Measurements from ENCODE around the gene PTK7.

PTK7 gene

DNA sequence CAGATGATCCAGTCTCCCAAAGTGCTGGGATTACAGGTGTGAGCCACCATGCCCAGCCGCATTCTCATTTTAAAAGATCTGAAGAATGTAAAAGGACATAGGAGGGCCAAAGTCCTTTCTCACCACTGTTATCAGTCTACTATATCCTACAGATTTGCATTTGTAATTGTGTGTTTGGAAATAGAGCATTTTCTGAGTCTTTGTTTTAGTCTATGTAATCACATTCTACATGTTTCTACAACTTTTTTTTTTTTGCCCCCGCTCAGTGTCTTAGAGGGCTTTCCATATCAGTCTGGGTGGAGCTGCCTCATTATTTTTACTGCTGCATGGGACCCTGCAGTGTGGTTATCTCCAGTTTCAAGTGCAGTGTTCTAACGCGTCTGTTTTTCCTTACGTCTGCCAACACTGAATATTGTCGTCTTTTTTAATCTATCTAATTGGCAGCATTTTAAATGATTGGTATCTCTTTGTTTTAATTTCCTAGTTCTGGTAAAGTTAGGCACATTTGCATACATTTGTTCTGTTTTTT lies 113.7 kb downstream of the PTK7 start:
- Histone ChIP-seq H3K4me3 (ENCODE audit: low read length) (no peak overlapping the region), H3K36me3 (ENCODE audit: control insufficient read depth, insufficient read depth, low read length) (peaks cover 2% of the 10 kb centered on the region; the same call in 1 of the 2 replicates), H3K27me3 (ENCODE audit: control insufficient read depth, insufficient read depth, low read length) (no peaks in the 10 kb centered on the region), H3K4me1 (ENCODE audit: control insufficient read depth, insufficient read depth, low read length) (0 out of 2 replicates have a peak, but pooled peaks cover 2% of the 10 kb centered on the region), H3K9me3 (ENCODE audit: control insufficient read depth, insufficient read depth, low read length) (no peaks in the 10 kb centered on the region; the same call in 1 of the 2 replicates), H3K27ac (ENCODE audit: low read length) (no peak overlapping the region)
- no peak for DNase-seq (ENCODE audit: low read depth, low spot score)
- WGBS (ENCODE audit: insufficient coverage, insufficient read length) = no CpG with 5 or more reads among the region's 6 CpGs

DNA sequence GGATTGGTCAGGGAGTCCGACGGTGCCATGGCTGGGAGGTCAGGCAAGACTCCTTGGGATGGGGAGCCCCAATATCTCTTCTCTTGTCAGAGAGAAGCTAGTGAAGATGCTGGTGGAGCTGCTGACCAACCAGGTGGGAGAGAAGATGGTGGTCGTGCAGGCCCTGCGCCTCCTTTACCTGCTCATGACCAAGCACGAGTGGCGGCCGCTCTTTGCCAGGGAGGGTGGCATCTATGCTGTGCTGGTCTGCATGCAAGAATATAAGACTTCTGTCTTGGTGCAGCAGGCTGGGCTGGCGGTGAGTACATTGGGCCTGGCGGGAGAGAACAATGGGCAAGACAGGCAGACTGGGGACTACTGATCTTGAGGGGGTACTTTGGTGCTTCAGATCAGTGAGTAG lies 116.8 kb downstream of the PTK7 start:
- H3K27me3 ChIP-seq (ENCODE audit: control insufficient read depth, insufficient read depth, low read length) = no peaks in the 10 kb centered on the region
- H3K4me1 ChIP-seq (ENCODE audit: control insufficient read depth, insufficient read depth, low read length) = 0 out of 2 replicates have a peak, but pooled peaks cover 2% of the 10 kb centered on the region
- no CpG with 5 or more reads among the region's 9 CpGs for WGBS (ENCODE audit: insufficient coverage, insufficient read length)
- H3K4me3 ChIP-seq (ENCODE audit: low read length) = no peak overlapping the region
- H3K9me3 ChIP-seq (ENCODE audit: control insufficient read depth, insufficient read depth, low read length) = no peaks in the 10 kb centered on the region
- no peak for DNase-seq (ENCODE audit: low read depth, low spot score)
- peaks cover 2% of the 10 kb centered on the region; the same call in 1 of the 2 replicates for H3K36me3 ChIP-seq (ENCODE audit: control insufficient read depth, insufficient read depth, low read length)
- H3K27ac ChIP-seq (ENCODE audit: low read length) = no peak overlapping the region

DNA sequence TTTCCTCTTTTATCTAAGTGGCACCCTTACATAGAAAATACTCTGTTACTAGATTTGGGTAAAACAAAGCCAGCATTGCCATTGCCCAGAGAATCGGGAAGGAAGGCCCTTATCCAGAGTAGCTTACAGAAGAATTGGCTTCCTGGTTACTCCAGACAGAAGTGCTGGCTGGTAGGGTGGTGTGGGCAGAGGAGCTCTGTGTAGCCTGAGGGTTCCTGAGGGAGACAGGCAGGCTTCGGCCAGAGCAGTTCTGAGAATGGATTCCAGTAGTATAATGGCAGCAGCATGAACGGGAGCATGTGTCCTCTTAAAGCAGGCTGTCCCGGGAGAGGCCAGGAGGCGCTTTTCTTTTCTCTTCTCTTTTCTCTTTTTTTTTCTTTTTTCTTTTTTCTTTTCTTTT lies 117.8 kb downstream of the PTK7 start:
- H3K27me3 ChIP-seq (ENCODE audit: control insufficient read depth, insufficient read depth, low read length) = no peaks in the 10 kb centered on the region; the same call in 1 of the 2 replicates
- H3K9me3 ChIP-seq (ENCODE audit: control insufficient read depth, insufficient read depth, low read length) = no peaks in the 10 kb centered on the region
- no peak overlapping the region for H3K4me3 ChIP-seq (ENCODE audit: low read length)
- no peaks in the 10 kb centered on the region; the same call in 1 of the 2 replicates for H3K36me3 ChIP-seq (ENCODE audit: control insufficient read depth, insufficient read depth, low read length)
- DNase-seq (ENCODE audit: low read depth, low spot score) = no peak
- no peaks in the 10 kb centered on the region for H3K4me1 ChIP-seq (ENCODE audit: control insufficient read depth, insufficient read depth, low read length)
- H3K27ac ChIP-seq (ENCODE audit: low read length) = no peak overlapping the region
- no CpG with 5 or more reads among the region's 5 CpGs for WGBS (ENCODE audit: insufficient coverage, insufficient read length)

DNA sequence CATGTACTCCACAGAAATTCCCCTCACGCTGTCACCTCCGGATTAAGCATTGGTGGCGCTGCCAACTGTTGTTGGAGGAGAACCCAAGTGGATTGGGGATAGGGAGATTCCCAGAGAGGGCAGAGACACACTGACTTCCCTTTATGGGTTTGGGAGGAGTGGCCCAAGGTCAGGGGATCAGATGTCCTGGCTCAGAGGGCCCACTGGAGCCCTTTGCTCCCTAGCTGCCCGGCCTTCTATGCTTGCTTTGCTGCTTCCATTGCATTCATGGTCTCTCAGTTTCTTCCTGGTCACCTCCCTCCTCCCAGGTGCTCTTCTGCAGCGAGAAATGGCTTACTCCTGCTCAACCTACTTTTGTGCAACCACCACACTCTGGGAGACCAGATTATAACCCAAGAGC lies 120.2 kb downstream of the PTK7 start:
- Histone ChIP-seq H3K27me3 (ENCODE audit: control insufficient read depth, insufficient read depth, low read length) (no peaks in the 10 kb centered on the region; the same call in 1 of the 2 replicates), H3K4me1 (ENCODE audit: control insufficient read depth, insufficient read depth, low read length) (no peaks in the 10 kb centered on the region), H3K36me3 (ENCODE audit: control insufficient read depth, insufficient read depth, low read length) (no peaks in the 10 kb centered on the region; the same call in 1 of the 2 replicates), H3K9me3 (ENCODE audit: control insufficient read depth, insufficient read depth, low read length) (no peaks in the 10 kb centered on the region), H3K27ac (ENCODE audit: low read length) (no peak overlapping the region), H3K4me3 (ENCODE audit: low read length) (no peak overlapping the region)
- DNase-seq (ENCODE audit: low read depth, low spot score) = no peak
- WGBS (ENCODE audit: insufficient coverage, insufficient read length) = no CpG with 5 or more reads among the region's 5 CpGs

DNA sequence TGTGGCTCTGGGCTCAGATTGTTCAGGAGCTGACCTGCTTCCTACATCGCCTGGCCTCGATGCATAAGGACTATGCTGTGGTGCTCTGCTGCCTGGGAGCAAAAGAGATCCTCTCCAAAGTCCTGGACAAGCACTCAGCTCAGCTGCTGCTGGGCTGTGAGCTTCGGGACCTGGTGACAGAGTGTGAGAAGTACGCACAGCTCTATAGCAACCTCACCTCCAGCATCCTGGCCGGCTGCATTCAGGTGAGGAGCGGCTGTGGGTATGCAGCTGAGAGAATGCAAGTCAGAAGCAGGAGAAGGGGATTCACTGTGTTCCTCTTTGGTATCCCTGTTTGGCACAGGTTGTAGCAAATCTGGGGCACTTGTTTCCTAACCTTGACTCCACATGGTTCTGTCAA lies 123.8 kb downstream of the PTK7 start:
- no CpG with 5 or more reads among the region's 6 CpGs for WGBS (ENCODE audit: insufficient coverage, insufficient read length)
- no peak overlapping the region for H3K4me3 ChIP-seq (ENCODE audit: low read length)
- H3K4me1 ChIP-seq (ENCODE audit: control insufficient read depth, insufficient read depth, low read length) = no peaks in the 10 kb centered on the region
- no peaks in the 10 kb centered on the region; the same call in 1 of the 2 replicates for H3K36me3 ChIP-seq (ENCODE audit: control insufficient read depth, insufficient read depth, low read length)
- no peaks in the 10 kb centered on the region; the same call in 1 of the 2 replicates for H3K27me3 ChIP-seq (ENCODE audit: control insufficient read depth, insufficient read depth, low read length)
- DNase-seq (ENCODE audit: low read depth, low spot score) = no peak
- no peaks in the 10 kb centered on the region for H3K9me3 ChIP-seq (ENCODE audit: control insufficient read depth, insufficient read depth, low read length)
- no peak overlapping the region for H3K27ac ChIP-seq (ENCODE audit: low read length)

- Histone ChIP-seq H3K27ac (ENCODE audit: low read length) (no peak overlapping the region), H3K27me3 (ENCODE audit: control insufficient read depth, insufficient read depth, low read length) (no peaks in the 10 kb centered on the region; the same call in 1 of the 2 replicates), H3K4me3 (ENCODE audit: low read length) (no peak overlapping the region), H3K9me3 (ENCODE audit: control insufficient read depth, insufficient read depth, low read length) (no peaks in the 10 kb centered on the region), H3K36me3 (ENCODE audit: control insufficient read depth, insufficient read depth, low read length) (no peaks in the 10 kb centered on the region), H3K4me1 (ENCODE audit: control insufficient read depth, insufficient read depth, low read length) (no peaks in the 10 kb centered on the region)
- DNase-seq (ENCODE audit: low read depth, low spot score) = no peak
- WGBS (ENCODE audit: insufficient coverage, insufficient read length) = no CpG with 5 or more reads among the region's 6 CpGs
Observed at GRCh38 chr6:43200541-43200940, 124.4 kb downstream of the PTK7 start.

DNA sequence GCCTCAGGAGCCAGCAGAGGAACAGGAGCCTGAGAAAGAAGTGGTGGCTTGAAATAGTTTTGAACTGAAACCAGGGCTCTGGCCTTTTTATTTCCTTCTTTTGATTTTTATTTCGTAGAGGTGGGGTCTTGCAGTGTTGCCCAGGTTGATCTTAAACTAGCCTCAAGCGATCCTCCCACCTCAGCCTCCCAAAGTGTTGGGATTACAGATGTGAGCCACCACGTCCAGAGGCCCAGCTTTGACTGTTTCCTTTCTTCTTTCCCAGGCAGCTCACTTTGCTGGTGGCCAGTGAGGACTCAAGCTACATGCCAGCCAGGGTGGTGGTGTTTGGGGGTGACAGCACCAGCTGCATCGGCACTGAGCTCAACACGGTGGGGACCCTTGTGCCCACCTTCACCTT lies 126.3 kb downstream of the PTK7 start:
- Histone ChIP-seq H3K4me1 (ENCODE audit: control insufficient read depth, insufficient read depth, low read length) (no peaks in the 10 kb centered on the region), H3K27ac (ENCODE audit: low read length) (no peak overlapping the region), H3K9me3 (ENCODE audit: control insufficient read depth, insufficient read depth, low read length) (no peaks in the 10 kb centered on the region), H3K36me3 (ENCODE audit: control insufficient read depth, insufficient read depth, low read length) (no peaks in the 10 kb centered on the region), H3K4me3 (ENCODE audit: low read length) (no peak overlapping the region), H3K27me3 (ENCODE audit: control insufficient read depth, insufficient read depth, low read length) (no peaks in the 10 kb centered on the region; the same call in 1 of the 2 replicates)
- no CpG with 5 or more reads among the region's 5 CpGs for WGBS (ENCODE audit: insufficient coverage, insufficient read length)
- no peak for DNase-seq (ENCODE audit: low read depth, low spot score)

- no peaks in the 10 kb centered on the region for H3K9me3 ChIP-seq (ENCODE audit: control insufficient read depth, insufficient read depth, low read length)
- no CpG with 5 or more reads among the region's 17 CpGs for WGBS (ENCODE audit: insufficient coverage, insufficient read length)
Observed at GRCh38 chr6:43203029-43203717, 127.1 kb downstream of the PTK7 start.

DNA sequence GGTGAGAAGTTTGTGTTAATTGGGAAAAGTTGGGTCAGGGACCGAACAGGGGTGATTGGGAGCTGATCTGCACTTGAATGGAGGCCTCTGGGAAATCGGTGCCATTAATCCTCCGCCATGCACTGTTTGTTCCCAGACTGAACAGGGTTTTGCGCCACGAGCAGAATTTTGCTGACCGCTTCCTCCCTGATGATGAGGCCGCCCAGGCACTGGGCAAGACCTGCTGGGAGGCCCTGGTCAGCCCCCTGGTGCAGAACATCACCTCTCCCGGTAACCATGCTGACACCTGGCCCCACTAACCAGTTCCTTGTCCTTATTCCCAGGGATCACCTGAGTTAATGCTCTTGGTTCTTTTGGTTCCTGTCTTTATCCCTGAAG lies 127.6 kb downstream of the PTK7 start:
- H3K4me3 ChIP-seq (ENCODE audit: low read length) = no peak overlapping the region
- no peaks in the 10 kb centered on the region for H3K27me3 ChIP-seq (ENCODE audit: control insufficient read depth, insufficient read depth, low read length)
- no peaks in the 10 kb centered on the region for H3K4me1 ChIP-seq (ENCODE audit: control insufficient read depth, insufficient read depth, low read length)
- DNase-seq (ENCODE audit: low read depth, low spot score) = no peak
- H3K9me3 ChIP-seq (ENCODE audit: control insufficient read depth, insufficient read depth, low read length) = no peaks in the 10 kb centered on the region
- no peak overlapping the region for H3K27ac ChIP-seq (ENCODE audit: low read length)
- H3K36me3 ChIP-seq (ENCODE audit: control insufficient read depth, insufficient read depth, low read length) = no peaks in the 10 kb centered on the region
- no CpG with 5 or more reads among the region's 8 CpGs for WGBS (ENCODE audit: insufficient coverage, insufficient read length)

More at GRCh38 chr6:43203029-43203717, 127.1 kb downstream of the PTK7 start:
- no peak overlapping the region for H3K27ac ChIP-seq (ENCODE audit: low read length)
- H3K36me3 ChIP-seq (ENCODE audit: control insufficient read depth, insufficient read depth, low read length) = no peaks in the 10 kb centered on the region
- H3K4me3 ChIP-seq (ENCODE audit: low read length) = no peak overlapping the region
- DNase-seq (ENCODE audit: low read depth, low spot score) = no peak
- H3K4me1 ChIP-seq (ENCODE audit: control insufficient read depth, insufficient read depth, low read length) = no peaks in the 10 kb centered on the region
- no peaks in the 10 kb centered on the region; the same call in 1 of the 2 replicates for H3K27me3 ChIP-seq (ENCODE audit: control insufficient read depth, insufficient read depth, low read length)

DNA sequence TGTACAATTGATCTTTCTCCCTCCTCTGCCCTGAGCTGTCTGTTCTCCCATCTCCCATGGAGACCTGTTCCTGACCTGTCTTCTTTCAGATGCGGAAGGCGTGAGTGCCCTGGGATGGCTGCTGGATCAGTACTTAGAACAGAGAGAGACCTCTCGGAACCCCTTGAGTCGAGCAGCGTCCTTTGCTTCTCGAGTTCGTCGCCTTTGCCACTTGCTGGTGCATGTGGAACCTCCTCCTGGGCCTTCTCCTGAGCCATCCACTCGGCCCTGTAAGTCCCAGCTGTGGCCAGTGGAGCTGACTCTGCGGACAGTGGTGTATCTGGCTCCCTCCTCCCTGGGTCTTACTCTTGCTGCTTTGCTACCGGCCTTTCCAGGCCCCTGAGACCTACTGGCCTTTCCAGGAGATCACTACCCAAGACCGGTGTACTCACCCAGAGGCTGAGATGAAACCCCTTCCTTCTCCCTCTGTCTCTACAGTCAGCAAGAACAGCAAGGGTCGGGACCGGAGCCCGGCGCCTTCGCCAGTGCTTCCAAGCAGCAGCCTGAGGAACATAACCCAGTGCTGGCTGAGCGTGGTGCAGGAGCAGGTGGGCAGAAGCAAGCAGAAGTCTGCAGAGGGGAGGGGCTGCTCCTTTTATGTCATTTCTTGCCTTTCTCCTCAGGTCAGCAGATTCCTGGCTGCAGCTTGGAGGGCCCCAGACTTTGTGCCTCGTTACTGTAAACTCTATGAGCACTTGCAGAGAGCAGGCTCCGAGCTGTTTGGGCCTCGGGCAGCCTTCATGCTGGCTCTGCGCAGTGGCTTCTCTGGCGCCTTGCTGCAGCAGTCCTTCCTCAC lies 128.4 kb downstream of the PTK7 start:
- Histone ChIP-seq H3K27me3 (ENCODE audit: control insufficient read depth, insufficient read depth, low read length) (no peaks in the 10 kb centered on the region), H3K36me3 (ENCODE audit: control insufficient read depth, insufficient read depth, low read length) (no peaks in the 10 kb centered on the region), H3K4me1 (ENCODE audit: control insufficient read depth, insufficient read depth, low read length) (no peaks in the 10 kb centered on the region), H3K9me3 (ENCODE audit: control insufficient read depth, insufficient read depth, low read length) (no peaks in the 10 kb centered on the region), H3K27ac (ENCODE audit: low read length) (no peak overlapping the region), H3K4me3 (ENCODE audit: low read length) (no peak overlapping the region)
- no CpG with 5 or more reads among the region's 23 CpGs for WGBS (ENCODE audit: insufficient coverage, insufficient read length)
- no peak for DNase-seq (ENCODE audit: low read depth, low spot score)
